Activated CD8-positive, alpha-beta T cell treated with anti-CD3 and anti-CD28 coated beads for 36 hours (primary cell): ENCODE measurements around the gene XRRA1. TPM values are rescaled to one million over a fixed set of nuclear protein-coding genes. Genes with fewer than 3 reads are reported as not detected.

Source experiments
- ATAC-seq: fragments of 200-7000 bp; cut with Tn5 transposase; one replicate; pipeline ENCODE4 v1.10.0; 2021; ENCODE audit warnings: mild to moderate bottlenecking, moderate library complexity
- CTCF ChIA-PET: fragments of 350-600 bp; sonication (Branson Sonifier 250); formaldehyde crosslinking; loops from one replicate; lab custom pipeline; 2021; ENCODE audit warnings: antibody characterized with exemption; lab: Charles Lee
- POLR2A ChIA-PET: fragments of 350-600 bp; sonication (Branson Sonifier 250); formaldehyde crosslinking; loops from one replicate; lab custom pipeline; 2021; ENCODE audit warnings: antibody characterized with exemption; lab: Charles Lee
- DNase-seq: peaks from one replicate; pipeline ENCODE4 v3.0.0-alpha.2; 2020
- H3K27ac Mint-ChIP-seq: one replicate; pipeline ENCODE4 v1.8.0; 2021; ENCODE audit warnings: mild to moderate bottlenecking, mixed read lengths
- H3K27me3 Mint-ChIP-seq: one replicate; pipeline ENCODE4 v1.8.0; 2021; ENCODE audit warnings: mixed read lengths
- H3K36me3 Mint-ChIP-seq: one replicate; pipeline ENCODE4 v1.8.0; 2021; ENCODE audit warnings: low read depth, mixed read lengths
- H3K4me1 Mint-ChIP-seq: one replicate; pipeline ENCODE4 v1.8.0; 2021; ENCODE audit warnings: low read depth, mixed read lengths
- H3K4me3 Mint-ChIP-seq: one replicate; pipeline ENCODE4 v1.8.0; 2021; ENCODE audit warnings: mild to moderate bottlenecking, moderate library complexity, mixed read lengths
- H3K9me3 Mint-ChIP-seq: one replicate; pipeline ENCODE4 v1.8.0; 2021; ENCODE audit warnings: mixed read lengths
- CTCF ChIP-seq: fragments of 200-600 bp; IDR thresholded peaks from one replicate; pipeline ENCODE4 v1.8.0; 2022; ENCODE audit warnings: antibody characterized with exemption, mild to moderate bottlenecking
- intact Hi-C: fragments of 100-400 bp; cut with micrococcal nuclease; formaldehyde crosslinking; loops from one replicate; pipeline ENCODE4 v1.10.0; 2022
- total RNA-seq, 2 experiments: library from RNA; stranded (reverse); gene quantifications; one replicate each; pipeline ENCODE4 v1.2.3, GENCODE V29; 2021

The XRRA1 gene
- total RNA-seq, 2 experiments from 2014 or later = 19.0 to 19.3 TPM

GRCh38 chr11:74816664-74817063, 132.2 kb downstream of the XRRA1 start:
- TF ChIP-seq CTCF = no peak

DNA sequence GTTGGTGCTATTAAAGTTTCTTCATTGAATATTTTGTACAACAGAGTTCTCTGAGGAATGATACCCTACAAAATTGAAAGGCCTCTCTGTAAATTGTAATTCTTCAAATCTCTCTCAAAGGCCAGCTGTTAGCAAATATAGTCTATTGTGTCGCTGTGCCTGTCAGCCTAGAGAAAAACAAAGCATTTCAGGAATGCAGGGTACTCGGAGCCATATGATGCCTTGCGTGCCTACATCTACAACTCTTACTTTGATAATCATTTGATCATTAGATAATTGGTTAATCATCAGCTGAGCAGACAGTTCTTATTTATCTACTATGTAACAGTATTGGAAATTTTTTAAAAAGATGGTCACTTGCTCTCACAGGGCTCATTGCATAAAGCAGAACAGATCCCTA, 132.9 kb downstream of the XRRA1 start:
- H3K4me1 Mint-ChIP-seq = peaks cover 32% of the 10 kb centered on the region
- no peak overlapping the region for H3K4me3 Mint-ChIP-seq
- TF ChIP-seq CTCF = no peak
- CTCF ChIA-PET = interaction anchor here (1.1 to 1.7 kb wide), 2 partner anchors 10 to 15 kb away, joined by 4 read pairs; no protein-coding TSS in a partner anchor
- DNase-seq = no peak
- intact Hi-C loops = no loop called here
- H3K36me3 Mint-ChIP-seq = peaks cover 48% of the 10 kb centered on the region
- H3K27ac Mint-ChIP-seq = no peak overlapping the region
- no peak for ATAC-seq
- no peaks in the 10 kb centered on the region for H3K9me3 Mint-ChIP-seq
- no peaks in the 10 kb centered on the region for H3K27me3 Mint-ChIP-seq
- POLR2A ChIA-PET = interaction anchor here (1.6 kb wide), 1 partner anchor 10 kb away, joined by 3 read pairs; no protein-coding TSS in a partner anchor

More at GRCh38 chr11:74816664-74817063, 132.2 kb downstream of the XRRA1 start:
- no peak overlapping the region for H3K27ac Mint-ChIP-seq
- peaks cover 50% of the 10 kb centered on the region for H3K36me3 Mint-ChIP-seq
- ATAC-seq = no peak
- H3K27me3 Mint-ChIP-seq = no peaks in the 10 kb centered on the region
- H3K4me1 Mint-ChIP-seq = peaks cover 32% of the 10 kb centered on the region
- ChIA-PET POLR2A (interaction anchor here (1.6 kb wide), 1 partner anchor 11 kb away, joined by 3 read pairs; no protein-coding TSS in a partner anchor), CTCF (interaction anchor here (1.7 kb wide), 1 partner anchor 15 kb away, joined by 4 read pairs; no protein-coding TSS in a partner anchor)
- intact Hi-C loops = no loop called here
- no peak for DNase-seq
- H3K4me3 Mint-ChIP-seq = no peak overlapping the region
- H3K9me3 Mint-ChIP-seq = no peaks in the 10 kb centered on the region

- no peaks in the 10 kb centered on the region for H3K27me3 Mint-ChIP-seq
- no peaks in the 10 kb centered on the region for H3K9me3 Mint-ChIP-seq
- no peak overlapping the region for H3K27ac Mint-ChIP-seq
- H3K36me3 Mint-ChIP-seq = peaks cover 21% of the 10 kb centered on the region
- intact Hi-C loops = no loop called here
- H3K4me1 Mint-ChIP-seq = peaks cover 29% of the 10 kb centered on the region
- CTCF ChIA-PET = no interaction called here
- POLR2A ChIA-PET = interaction anchor here (0.6 kb wide), 1 partner anchor 169 kb away, joined by 3 read pairs; no protein-coding TSS in a partner anchor
- no peak overlapping the region for H3K4me3 Mint-ChIP-seq
- no peak for ATAC-seq
- TF ChIP-seq CTCF = no peak
- no peak for DNase-seq
Observed at GRCh38 chr11:74809801-74810200, 139.1 kb downstream of the XRRA1 start.

DNA sequence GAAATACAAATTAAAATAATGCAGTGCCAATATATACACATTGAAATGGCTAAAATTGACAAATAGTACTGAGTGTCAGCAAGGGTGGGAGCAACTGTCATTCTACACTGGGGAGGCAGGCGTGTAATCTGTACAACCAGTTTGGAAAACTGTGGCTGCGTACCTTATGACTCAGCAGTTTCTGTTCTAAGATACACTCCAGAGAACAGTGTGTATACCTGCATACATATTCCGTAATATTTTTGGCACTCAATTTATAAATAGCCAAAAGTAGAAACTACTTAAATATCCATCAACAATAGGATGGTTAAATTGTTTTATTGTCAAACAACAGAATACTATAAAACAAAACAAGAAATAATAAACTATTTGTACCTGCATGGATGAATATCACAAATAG, 142.6 kb downstream of the XRRA1 start:
- POLR2A ChIA-PET = interaction anchor here (1.2 kb wide), 1 partner anchor 10 kb away, joined by 3 read pairs; no protein-coding TSS in a partner anchor
- H3K36me3 Mint-ChIP-seq = peaks cover 17% of the 10 kb centered on the region
- peaks cover 26% of the 10 kb centered on the region for H3K4me1 Mint-ChIP-seq
- H3K4me3 Mint-ChIP-seq = no peak overlapping the region
- H3K27me3 Mint-ChIP-seq = no peaks in the 10 kb centered on the region
- ATAC-seq (no peak), DNase-seq (no peak)
- H3K9me3 Mint-ChIP-seq = no peaks in the 10 kb centered on the region
- H3K27ac Mint-ChIP-seq = no peak overlapping the region
- no peak for TF ChIP-seq CTCF
- CTCF ChIA-PET = interaction anchor here (1.6 kb wide), 1 partner anchor 66 kb away, joined by 3 read pairs; no protein-coding TSS in a partner anchor
- intact Hi-C loops = no loop called here

DNA sequence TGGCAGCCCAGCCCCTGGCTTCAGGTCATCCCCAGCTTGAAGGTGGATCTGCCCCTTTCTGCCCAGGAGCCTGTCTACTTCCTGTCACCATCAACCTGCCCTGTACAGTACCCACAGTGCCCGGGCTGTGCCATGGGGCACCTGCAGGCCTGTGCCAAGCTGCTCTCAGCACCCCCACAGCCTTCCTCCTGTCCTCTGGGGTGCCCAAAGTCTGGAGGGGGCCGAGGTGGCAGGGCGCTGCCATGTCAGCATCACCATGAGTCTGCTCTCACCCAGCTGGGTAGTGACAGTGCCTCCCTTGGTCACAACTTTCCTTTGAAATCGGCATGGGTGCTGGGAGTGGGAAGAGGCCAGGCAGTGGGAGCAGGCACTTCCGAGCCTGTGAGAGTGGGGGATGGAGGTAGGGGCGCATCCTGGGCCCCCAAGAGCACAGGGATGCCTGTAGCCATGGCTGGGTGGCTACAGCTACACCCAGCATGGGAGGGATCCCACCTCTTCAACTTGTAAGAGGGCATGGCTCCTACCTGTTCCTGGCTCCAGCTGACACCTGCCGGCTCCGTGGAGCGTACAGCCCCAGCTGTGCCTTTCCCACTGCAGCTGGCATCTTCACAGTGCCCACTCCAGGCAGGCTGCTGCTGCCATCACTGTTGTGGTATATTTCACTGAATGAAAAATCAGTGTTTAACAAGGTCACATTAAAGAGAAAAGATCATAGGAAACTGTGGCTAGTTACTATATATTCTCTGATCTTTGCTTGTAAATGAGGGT, 157.4 kb downstream of the XRRA1 start:
- Mint-ChIP-seq H3K27ac (no peak overlapping the region), H3K27me3 (no peaks in the 10 kb centered on the region), H3K9me3 (no peaks in the 10 kb centered on the region), H3K4me3 (no peak overlapping the region), H3K36me3 (peaks cover 32% of the 10 kb centered on the region), H3K4me1 (peaks cover under 1% of the 10 kb centered on the region)
- ATAC-seq (no peak), DNase-seq (no peak)
- TF ChIP-seq CTCF = no peak
- CTCF ChIA-PET = interaction anchor here (1.0 kb wide), 1 partner anchor 64 kb away, joined by 4 read pairs; no protein-coding TSS in a partner anchor
- intact Hi-C loops = no loop called here
- POLR2A ChIA-PET = interaction anchor here (0.7 kb wide), 1 partner anchor 24 kb away, joined by 3 read pairs; no protein-coding TSS in a partner anchor
